ENCODE results near the gene LXN.
A peak's percentile ranks its signal among the peaks of the same experiment; 100 is the strongest.
"Not testable (repeated sequence)": the region's sequence is repeated elsewhere in the genome, so short reads cannot be mapped to it uniquely, and the experiment has no call there.

The LXN gene

GRCh38 chr3:158672215-158673176, at the start of gene LXN:
Gene LXN (minus strand): TSS chr3:158672648. CDS start chr3:158672478, 170 bp downstream.
- peak; percentile 44 for DNase-seq (ENCODE audit: low spot score)

- no peak for DNase-seq (ENCODE audit: low spot score)
These were observed 49.7 kb upstream of the LXN start for GRCh38 chr3:158722108-158722507.

- DNase-seq (ENCODE audit: low spot score), result no peak
These were observed 46.2 kb upstream of the LXN start for GRCh38 chr3:158718490-158719170.

- no peak for DNase-seq (ENCODE audit: low spot score)
These were observed 45.1 kb upstream of the LXN start for GRCh38 chr3:158717576-158717975.

GRCh38 chr3:158713094-158713499, 40.6 kb upstream of the LXN start:
- DNase-seq (ENCODE audit: low spot score), result peak; percentile 78

GRCh38 chr3:158712443-158712842, 40.0 kb upstream of the LXN start:
- DNase-seq (ENCODE audit: low spot score), result no peak

GRCh38 chr3:158711886-158712285, 39.4 kb upstream of the LXN start:
- DNase-seq (ENCODE audit: low spot score), result peak; percentile 38

- DNase-seq (ENCODE audit: low spot score), result no peak
These were observed 38.2 kb upstream of the LXN start for GRCh38 chr3:158710601-158711000.

GRCh38 chr3:158709666-158710083, 37.2 kb upstream of the LXN start:
- no peak for DNase-seq (ENCODE audit: low spot score)

GRCh38 chr3:158703566-158703965, 31.1 kb upstream of the LXN start:
- DNase-seq (ENCODE audit: low spot score), result no peak

GRCh38 chr3:158702815-158703481, 30.5 kb upstream of the LXN start:
- DNase-seq (ENCODE audit: low spot score), result no peak

GRCh38 chr3:158701420-158702065, 29.1 kb upstream of the LXN start:
- DNase-seq (ENCODE audit: low spot score), result no peak

- no peak for DNase-seq (ENCODE audit: low spot score)
These were observed 28.1 kb upstream of the LXN start for GRCh38 chr3:158700559-158700958.

- DNase-seq (ENCODE audit: low spot score), result no peak
These were observed 24.2 kb upstream of the LXN start for GRCh38 chr3:158696618-158697017.

- not testable (repeated sequence) for DNase-seq (ENCODE audit: low spot score)
These were observed 21.5 kb upstream of the LXN start for GRCh38 chr3:158693866-158694456.

- DNase-seq (ENCODE audit: low spot score), result no peak
These were observed 12.7 kb upstream of the LXN start for GRCh38 chr3:158685159-158685558.

- DNase-seq (ENCODE audit: low spot score), result no peak
These were observed 10.9 kb upstream of the LXN start for GRCh38 chr3:158683230-158683962.

- DNase-seq (ENCODE audit: low spot score), result no peak
These were observed 8.4 kb upstream of the LXN start for GRCh38 chr3:158680861-158681260.

GRCh38 chr3:158679547-158680000, 7.1 kb upstream of the LXN start:
- DNase-seq (ENCODE audit: low spot score), result no peak

- DNase-seq (ENCODE audit: low spot score), result no peak
These were observed 6.2 kb upstream of the LXN start for GRCh38 chr3:158678687-158679086.

GRCh38 chr3:158671821-158672214, 630 bp downstream of the LXN start:
- peak; percentile 7 for DNase-seq (ENCODE audit: low spot score)
